Gastrocnemius medialis (tissue), 4 donors: ENCODE data around the gene PHF12. TPM values are rescaled to one million over a fixed set of nuclear protein-coding genes. Genes with fewer than 3 reads are reported as not detected.

Experiments used
- ATAC-seq, 2 donors: fragments of 150-250 bp; one replicate each; pipeline ENCODE4 v1.9.1; 2016
- DNase-seq, 2 donors: peaks; one replicate each; pipeline ENCODE4 v3.0.0-alpha.2; 2019
- H3K27ac ChIP-seq, 4 donors: fragments of 200-600 bp; sonication (generic); 1 replicate in 1 of 4; 2 replicates in 3 of 4; pipeline ENCODE4 v1.5.1; 2016 to 2018; ENCODE audit warnings: mild to moderate bottlenecking in 2 of 4, moderate library complexity in 1 of 4
- H3K27me3 ChIP-seq, 3 donors: fragments of 200-600 bp; sonication (generic) in 2 of 3; 1 replicate in 1 of 3; 2 replicates in 2 of 3; pipeline versions ENCODE4 v1.5.1 to v1.6.0; 2016 to 2019; ENCODE audit warnings: mild to moderate bottlenecking in 1 of 3, moderate library complexity in 1 of 3
- H3K36me3 ChIP-seq, 2 donors: fragments of 200-600 bp; sonication (generic) in 1 of 2; one replicate each; pipeline ENCODE4 v1.5.1; 2017 to 2018
- H3K4me1 ChIP-seq, 2 donors: fragments of 200-600 bp; sonication (generic) in 1 of 2; one replicate each; pipeline ENCODE4 v1.5.1; 2016 to 2017; ENCODE audit warnings: mild to moderate bottlenecking in 2 of 2
- H3K4me3 ChIP-seq, 4 donors: fragments of 200-600 bp; sonication (generic) in 3 of 4; 1 replicate in 1 of 4; 2 replicates in 3 of 4; pipeline ENCODE4 v1.5.1; 2016 to 2019; ENCODE audit warnings: mild to moderate bottlenecking in 2 of 4
- H3K9me3 ChIP-seq, 3 donors: fragments of 200-600 bp; sonication (generic) in 2 of 3; 1 replicate in 1 of 3; 2 replicates in 2 of 3; pipeline ENCODE4 v1.5.1; 2016 to 2019
- POLR2A ChIP-seq, 2 donors: fragments of 450-650 bp; IDR thresholded peaks; one replicate each; pipeline ENCODE4 v1.6.1; 2017; ENCODE audit warnings: antibody characterized with exemption in 2 of 2, mild to moderate bottlenecking in 2 of 2, moderate library complexity in 2 of 2
- in situ Hi-C, 4 donors: fragments of 200-750 bp; cut with MboI; loops; one replicate each; pipeline versions ENCODE4 v1.15.0 to v1.8.0; 2017; ENCODE audit warnings: low sequenced_read_pairs in 4 of 4
- intact Hi-C: fragments of 100-400 bp; cut with DNase I; formaldehyde crosslinking; loops from one replicate; pipeline ENCODE4 v1.15.1; 2023; ENCODE audit warnings: low total_unique reads
- total RNA-seq, 4 donors: library from RNA; depleted of rRNA; stranded (reverse); fragments of >200 nt; gene quantifications; one replicate each; pipeline versions ENCODE4 v1.1.0 to v1.2.3, GENCODE V29; 2016
- TF ChIP-seq, protein P1 (sequence below), 5 experiments: fragments of 450-650 bp in 3 of 5; fragments of 200-600 bp in 2 of 5; sonication (generic) in 2 of 5; IDR thresholded peaks in 4 of 5; conservative IDR thresholded peaks in 1 of 5; 1 replicate in 4 of 5; 2 replicates in 1 of 5; pipeline ENCODE4 v1.5.1; 2016 to 2019; ENCODE audit warnings: antibody characterized with exemption in 5 of 5, mild to moderate bottlenecking in 3 of 5, moderate library complexity in 3 of 5

Gene PHF12
- total RNA-seq, 4 donors from 2014 or later: 22.1 to 37.3 (median 24.2) TPM

- peaks cover 0 to 49% of the 10 kb centered on the region in 2 donors for H3K36me3 ChIP-seq
- H3K9me3 ChIP-seq: no peaks in the 10 kb centered on the region
- intact Hi-C loops (no loop called here), in situ Hi-C loops (no loop called here)
- no peak for ATAC-seq
- no peak overlapping the region for H3K4me3 ChIP-seq
- H3K27me3 ChIP-seq: no peaks in the 10 kb centered on the region
- no peak for DNase-seq
- peaks cover under 1% of the 10 kb centered on the region in 2 donors for H3K4me1 ChIP-seq
- H3K27ac ChIP-seq: no peak overlapping the region
- TF ChIP-seq, protein P1, sequence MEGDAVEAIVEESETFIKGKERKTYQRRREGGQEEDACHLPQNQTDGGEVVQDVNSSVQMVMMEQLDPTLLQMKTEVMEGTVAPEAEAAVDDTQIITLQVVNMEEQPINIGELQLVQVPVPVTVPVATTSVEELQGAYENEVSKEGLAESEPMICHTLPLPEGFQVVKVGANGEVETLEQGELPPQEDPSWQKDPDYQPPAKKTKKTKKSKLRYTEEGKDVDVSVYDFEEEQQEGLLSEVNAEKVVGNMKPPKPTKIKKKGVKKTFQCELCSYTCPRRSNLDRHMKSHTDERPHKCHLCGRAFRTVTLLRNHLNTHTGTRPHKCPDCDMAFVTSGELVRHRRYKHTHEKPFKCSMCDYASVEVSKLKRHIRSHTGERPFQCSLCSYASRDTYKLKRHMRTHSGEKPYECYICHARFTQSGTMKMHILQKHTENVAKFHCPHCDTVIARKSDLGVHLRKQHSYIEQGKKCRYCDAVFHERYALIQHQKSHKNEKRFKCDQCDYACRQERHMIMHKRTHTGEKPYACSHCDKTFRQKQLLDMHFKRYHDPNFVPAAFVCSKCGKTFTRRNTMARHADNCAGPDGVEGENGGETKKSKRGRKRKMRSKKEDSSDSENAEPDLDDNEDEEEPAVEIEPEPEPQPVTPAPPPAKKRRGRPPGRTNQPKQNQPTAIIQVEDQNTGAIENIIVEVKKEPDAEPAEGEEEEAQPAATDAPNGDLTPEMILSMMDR (IDR thresholded peaks at IDR 0.05 in 4 of 5, conservative IDR thresholded peaks at IDR 0.05 in 1 of 5): no peak
- no peak for TF ChIP-seq POLR2A (IDR thresholded peaks at IDR 0.05)
Measured at GRCh38 chr17:28885951-28886350, 65.4 kb downstream of the PHF12 start.

DNA sequence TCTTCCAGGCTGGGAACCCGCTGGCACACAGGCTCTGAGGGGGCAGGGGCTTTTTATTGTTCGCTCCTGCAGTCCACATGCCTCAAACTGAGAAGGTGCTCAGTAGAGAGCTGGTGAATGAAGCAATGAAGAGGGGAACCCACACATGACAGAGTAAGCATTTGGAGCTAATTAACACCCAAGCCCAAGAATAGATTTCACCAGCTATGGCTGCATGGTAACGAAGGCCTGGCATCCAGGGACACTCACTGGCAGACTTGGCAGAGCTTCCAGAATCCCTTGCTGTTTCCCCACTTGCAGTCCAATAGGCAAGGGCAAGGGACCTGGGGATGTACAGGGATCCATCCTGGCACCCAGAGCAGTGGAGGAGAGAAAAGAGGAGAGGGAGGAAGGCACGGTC, 66.0 kb downstream of the PHF12 start:
- no peaks in the 10 kb centered on the region for H3K9me3 ChIP-seq
- H3K4me3 ChIP-seq: no peak overlapping the region
- ATAC-seq (no peak), DNase-seq (no peak)
- H3K27me3 ChIP-seq: no peaks in the 10 kb centered on the region
- H3K4me1 ChIP-seq: no peaks in the 10 kb centered on the region
- TF ChIP-seq POLR2A (IDR thresholded peaks at IDR 0.05): no peak
- TF ChIP-seq, protein P1 (IDR thresholded peaks at IDR 0.05 in 4 of 5, conservative IDR thresholded peaks at IDR 0.05 in 1 of 5): no peak
- in situ Hi-C loops (no loop called here), intact Hi-C loops (no loop called here)
- H3K36me3 ChIP-seq: peaks cover 0 to 55% of the 10 kb centered on the region in 2 donors
- H3K27ac ChIP-seq: no peak overlapping the region

DNA sequence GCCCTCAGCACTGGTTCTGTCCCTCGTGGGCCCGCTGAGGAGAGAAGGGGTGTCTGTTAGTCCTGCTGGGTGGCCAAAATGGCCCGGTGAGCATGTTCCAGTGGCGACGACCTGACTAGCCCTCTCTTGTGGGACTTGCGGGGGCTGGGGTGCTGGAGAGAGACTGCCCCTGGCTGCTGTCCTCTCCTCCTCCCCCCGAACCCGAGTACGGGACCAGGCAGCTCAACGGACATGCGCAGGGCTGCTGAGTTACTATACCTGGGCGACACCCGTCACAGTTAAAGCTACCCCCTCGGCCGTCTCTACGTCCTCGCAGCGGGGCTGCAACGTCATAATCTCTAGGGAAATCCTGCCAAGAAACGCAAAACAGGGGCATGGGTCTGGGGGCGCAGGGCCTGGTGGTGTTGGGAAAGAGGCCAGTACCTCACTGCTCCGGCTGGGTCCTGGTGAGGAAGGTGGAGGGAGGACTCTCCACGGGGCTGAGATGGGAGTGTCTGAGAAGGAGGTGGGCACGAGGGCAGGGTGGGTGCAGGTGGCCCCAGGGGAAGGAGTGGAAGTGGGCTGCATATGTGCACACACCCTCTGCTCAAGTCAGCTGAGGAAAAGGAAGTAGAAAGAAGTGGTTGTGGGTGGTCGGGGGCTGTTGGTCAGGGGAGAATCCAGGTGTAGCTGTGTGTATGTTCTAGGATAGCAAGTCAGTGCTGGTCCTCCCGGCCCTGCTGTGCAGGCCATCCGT, 67.2 kb downstream of the PHF12 start:
- H3K4me3 ChIP-seq: no peak overlapping the region
- ATAC-seq (no peak), DNase-seq (no peak)
- no peak overlapping the region for H3K27ac ChIP-seq
- intact Hi-C loops: no loop called here
- no peaks in the 10 kb centered on the region for H3K4me1 ChIP-seq
- no peaks in the 10 kb centered on the region for H3K27me3 ChIP-seq
- TF ChIP-seq POLR2A (IDR thresholded peaks at IDR 0.05): no peak
- TF ChIP-seq, protein P1 (IDR thresholded peaks at IDR 0.05 in 4 of 5, conservative IDR thresholded peaks at IDR 0.05 in 1 of 5): no peak
- in situ Hi-C loops: no loop called here
- H3K36me3 ChIP-seq: peaks cover 0 to 67% of the 10 kb centered on the region in 2 donors
- no peaks in the 10 kb centered on the region for H3K9me3 ChIP-seq

- TF ChIP-seq, protein P1 (IDR thresholded peaks at IDR 0.05 in 4 of 5, conservative IDR thresholded peaks at IDR 0.05 in 1 of 5): no peak
- TF ChIP-seq POLR2A (IDR thresholded peaks at IDR 0.05): no peak
- intact Hi-C loops: no loop called here
Measured at GRCh38 chr17:28882154-28882895, 69.0 kb downstream of the PHF12 start.

More at GRCh38 chr17:28882154-28882895, 69.0 kb downstream of the PHF12 start:
- in situ Hi-C loops: no loop called here
- no peaks in the 10 kb centered on the region for H3K27me3 ChIP-seq
- no peak overlapping the region for H3K4me3 ChIP-seq
- peaks cover 0 to 79% of the 10 kb centered on the region in 2 donors for H3K36me3 ChIP-seq
- H3K27ac ChIP-seq: no peak overlapping the region
- H3K9me3 ChIP-seq: no peaks in the 10 kb centered on the region
- ATAC-seq (no peak), DNase-seq (no peak)
- H3K4me1 ChIP-seq: no peaks in the 10 kb centered on the region
